ENCODE results near the gene NEDD4L. TPM values are rescaled to one million over a fixed set of nuclear protein-coding genes. Genes with fewer than 3 reads are reported as not detected.

NEDD4L gene
- total RNA-seq, 2 experiments from 2014 or later: 3.2 to 3.3 TPM

DNA sequence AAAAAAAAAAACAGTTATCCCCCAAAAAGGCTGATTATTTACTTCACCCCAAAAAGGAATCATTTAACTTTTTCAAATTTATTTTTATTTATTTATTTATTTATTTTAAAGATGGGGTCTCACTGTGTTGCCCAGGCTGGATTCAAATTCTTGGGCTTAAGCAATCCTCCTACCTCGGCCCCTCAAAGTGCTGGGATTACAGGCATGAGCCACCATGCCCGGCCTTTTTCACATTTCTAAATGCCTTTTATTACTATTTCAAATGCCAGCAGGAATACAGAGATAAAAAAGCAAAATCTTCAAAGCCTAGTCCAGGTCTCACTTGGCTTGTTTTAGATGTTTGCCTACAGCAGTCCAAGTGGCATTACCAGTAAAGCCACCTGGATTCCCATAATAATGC, 345.7 kb downstream of the NEDD4L start:
- Histone ChIP-seq H3K4me1 (ENCODE audit: insufficient read depth, low read length, poor library complexity, severe bottlenecking) (no peaks in the 10 kb centered on the region), H3K79me2 (ENCODE audit: insufficient read depth, low read depth, low read length) (no peaks in the 10 kb centered on the region), H2AFZ (ENCODE audit: low read length) (no peak overlapping the region), H3K4me3 (ENCODE audit: low read depth, low read length, poor library complexity, severe bottlenecking) (no peak overlapping the region), H3K4me2 (ENCODE audit: low read length) (no peak overlapping the region), H4K20me1 (ENCODE audit: insufficient read depth, low read length) (no peaks in the 10 kb centered on the region), H3K27ac (ENCODE audit: low read depth, low read length, poor library complexity, severe bottlenecking) (no peak overlapping the region), H3K36me3 (ENCODE audit: insufficient read depth, low read length) (no peaks in the 10 kb centered on the region), H3K9me2 (ENCODE audit: insufficient read depth, low read length) (no peaks in the 10 kb centered on the region), H3K9me3 (ENCODE audit: low read length) (no peaks in the 10 kb centered on the region)
- no TSS peak for BruUV-seq (replicated peaks)
- no peak for TF ChIP-seq EZH2phosphoT487 (IDR thresholded peaks at IDR 0.05; ENCODE audit: borderline replicate concordance, low read depth, low read length)
- TF ChIP-seq CTCF (conservative IDR thresholded peaks at IDR 0.05; ENCODE audit: low read length): no peak
- POLR2A ChIA-PET: no interaction called here
- no peak for DNase-seq (ENCODE audit: low spot score)
- intact Hi-C loops (cut with micrococcal nuclease; ENCODE audit: unreplicated experiment): no loop called here
- CTCF ChIA-PET (ENCODE audit: unreplicated experiment): no interaction called here

DNA sequence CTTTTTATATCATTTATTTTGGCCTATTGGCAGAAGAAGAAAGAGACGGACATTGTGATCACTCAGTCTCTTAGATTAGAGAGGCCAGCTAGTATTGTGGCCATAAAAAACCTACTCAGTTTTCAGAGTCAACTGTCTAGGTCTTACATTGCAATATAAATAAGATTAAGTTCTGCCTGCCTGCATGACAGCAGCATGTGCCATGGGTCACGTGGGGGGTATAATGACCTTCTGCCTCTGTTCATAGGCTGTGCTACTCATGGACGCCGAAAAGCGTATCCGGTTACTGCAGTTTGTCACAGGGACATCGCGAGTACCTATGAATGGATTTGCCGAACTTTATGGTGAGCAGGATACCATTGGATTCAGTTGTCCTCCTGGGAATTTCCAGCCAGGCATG, 346.4 kb downstream of the NEDD4L start:
- H3K36me3 ChIP-seq (ENCODE audit: insufficient read depth, low read length): no peaks in the 10 kb centered on the region
- CTCF ChIA-PET (ENCODE audit: unreplicated experiment): no interaction called here
- no peak for DNase-seq (ENCODE audit: low spot score)
- no peaks in the 10 kb centered on the region for H3K9me3 ChIP-seq (ENCODE audit: low read length)
- no peaks in the 10 kb centered on the region for H3K79me2 ChIP-seq (ENCODE audit: insufficient read depth, low read depth, low read length)
- H3K4me2 ChIP-seq (ENCODE audit: low read length): no peak overlapping the region
- no TSS peak for BruUV-seq (replicated peaks)
- POLR2A ChIA-PET: no interaction called here
- intact Hi-C loops (cut with micrococcal nuclease; ENCODE audit: unreplicated experiment): no loop called here
- H3K9me2 ChIP-seq (ENCODE audit: insufficient read depth, low read length): no peaks in the 10 kb centered on the region
- H2AFZ ChIP-seq (ENCODE audit: low read length): no peak overlapping the region
- no peak overlapping the region for H3K4me3 ChIP-seq (ENCODE audit: low read depth, low read length, poor library complexity, severe bottlenecking)
- no peak for TF ChIP-seq EZH2phosphoT487 (IDR thresholded peaks at IDR 0.05; ENCODE audit: borderline replicate concordance, low read depth, low read length)
- no peak for TF ChIP-seq CTCF (conservative IDR thresholded peaks at IDR 0.05; ENCODE audit: low read length)
- no peak overlapping the region for H3K27ac ChIP-seq (ENCODE audit: low read depth, low read length, poor library complexity, severe bottlenecking)
- H4K20me1 ChIP-seq (ENCODE audit: insufficient read depth, low read length): no peaks in the 10 kb centered on the region
- H3K4me1 ChIP-seq (ENCODE audit: insufficient read depth, low read length, poor library complexity, severe bottlenecking): no peaks in the 10 kb centered on the region

DNA sequence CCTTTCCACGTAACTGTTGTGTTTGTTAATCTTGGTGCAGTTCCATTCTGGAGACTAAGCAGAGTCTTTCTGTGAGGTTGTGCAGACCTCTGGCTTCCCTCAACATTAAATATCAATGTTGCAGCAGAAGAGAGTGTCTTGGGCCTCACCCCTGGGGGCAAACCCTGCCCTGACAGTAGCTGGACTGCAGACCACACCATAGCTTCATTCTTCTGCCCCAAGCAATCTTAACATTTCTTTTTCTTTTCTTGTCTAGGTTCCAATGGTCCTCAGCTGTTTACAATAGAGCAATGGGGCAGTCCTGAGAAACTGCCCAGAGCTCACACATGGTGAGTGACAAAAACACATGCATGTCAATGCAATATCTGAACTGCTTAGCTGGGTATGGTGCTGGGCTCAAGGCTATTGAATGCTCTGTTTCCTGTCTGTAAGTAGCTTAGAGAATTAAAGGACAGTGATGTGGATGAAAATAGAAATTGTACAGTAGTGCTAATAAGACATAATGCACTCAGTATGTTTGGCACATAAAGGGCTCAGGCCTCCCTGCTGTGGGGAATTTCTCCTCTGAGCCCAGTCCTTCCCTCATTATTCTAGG, 347.3 kb downstream of the NEDD4L start:
- no peaks in the 10 kb centered on the region for H3K36me3 ChIP-seq (ENCODE audit: insufficient read depth, low read length)
- H3K9me3 ChIP-seq (ENCODE audit: low read length): no peaks in the 10 kb centered on the region
- H3K4me3 ChIP-seq (ENCODE audit: low read depth, low read length, poor library complexity, severe bottlenecking): no peak overlapping the region
- H3K4me2 ChIP-seq (ENCODE audit: low read length): no peak overlapping the region
- no peaks in the 10 kb centered on the region for H3K4me1 ChIP-seq (ENCODE audit: insufficient read depth, low read length, poor library complexity, severe bottlenecking)
- H3K79me2 ChIP-seq (ENCODE audit: insufficient read depth, low read depth, low read length): no peaks in the 10 kb centered on the region
- no peaks in the 10 kb centered on the region for H3K9me2 ChIP-seq (ENCODE audit: insufficient read depth, low read length)
- no peak for TF ChIP-seq CTCF (conservative IDR thresholded peaks at IDR 0.05; ENCODE audit: low read length)
- no peak for TF ChIP-seq EZH2phosphoT487 (IDR thresholded peaks at IDR 0.05; ENCODE audit: borderline replicate concordance, low read depth, low read length)
- no peak overlapping the region for H2AFZ ChIP-seq (ENCODE audit: low read length)
- DNase-seq (ENCODE audit: low spot score): no peak
- no peak overlapping the region for H3K27ac ChIP-seq (ENCODE audit: low read depth, low read length, poor library complexity, severe bottlenecking)
- ChIA-PET POLR2A (no interaction called here), CTCF (ENCODE audit: unreplicated experiment) (no interaction called here)
- intact Hi-C loops (cut with micrococcal nuclease; ENCODE audit: unreplicated experiment): no loop called here
- no TSS peak for BruUV-seq (replicated peaks)
- no peaks in the 10 kb centered on the region for H4K20me1 ChIP-seq (ENCODE audit: insufficient read depth, low read length)

All from OCI-LY7 (cell line).